ENCODE results near the gene MMP13.

GRCh38 chr11:102926517-102926916 lies 29.0 kb downstream of the MMP13 start:
- TF ChIP-seq POLR2AphosphoS5 (IDR thresholded peaks at IDR 0.05; ENCODE audit: low read depth, low read length) (no peak), TAF1 (IDR thresholded peaks at IDR 0.05; ENCODE audit: low read depth, low read length) (no peak), POLR2A (IDR thresholded peaks at IDR 0.05; ENCODE audit: low read depth, low read length) (no peak), PAX5 (IDR thresholded peaks at IDR 0.05; ENCODE audit: insufficient read depth, low read length, severe bottlenecking) (no peak)
